Smooth muscle cell (in vitro differentiated cells): ENCODE results near the gene PYGO2. TPM values are rescaled to one million over a fixed set of nuclear protein-coding genes. Genes with fewer than 3 reads are reported as not detected.

ENCODE experiments used
- DNase-seq: peaks from one replicate; lab custom pipeline; 2025; ENCODE audit not compliant: unreplicated experiment; lab: John Stamatoyannopoulos, UW
- H2AFZ ChIP-seq: fragments of 200-600 bp; sonication (generic); 2 replicates; pipeline ENCODE4 v1.6.0; 2016; ENCODE audit warnings: antibody characterized with exemption, low read depth, mild to moderate bottlenecking
- H3F3A ChIP-seq: fragments of 200-600 bp; sonication (generic); 2 replicates; pipeline ENCODE4 v1.6.0; 2017; ENCODE audit warnings: antibody characterized with exemption, low read depth
- H3K27ac ChIP-seq: fragments of 200-600 bp; sonication (generic); 2 replicates; pipeline ENCODE4 v1.5.1; 2016; ENCODE audit warnings: low read depth, mild to moderate bottlenecking
- H3K27me3 ChIP-seq: fragments of 200-600 bp; sonication (generic); 2 replicates; pipeline ENCODE4 v1.6.1; 2016; ENCODE audit warnings: low read depth, mild to moderate bottlenecking
- H3K36me3 ChIP-seq: fragments of 200-600 bp; sonication (generic); 2 replicates; pipeline ENCODE4 v1.5.1; 2016; ENCODE audit warnings: low read depth
- H3K4me1 ChIP-seq: fragments of 200-600 bp; sonication (generic); 2 replicates; pipeline ENCODE4 v1.5.1; 2016; ENCODE audit warnings: low read depth
- H3K4me2 ChIP-seq: fragments of 200-600 bp; sonication (generic); 2 replicates; pipeline ENCODE4 v1.6.0; 2016; ENCODE audit warnings: mild to moderate bottlenecking
- H3K4me3 ChIP-seq: fragments of 200-600 bp; sonication (generic); 2 replicates; pipeline ENCODE4 v1.5.1; 2016; ENCODE audit warnings: mild to moderate bottlenecking
- H3K79me2 ChIP-seq: fragments of 200-600 bp; sonication (generic); 2 replicates; pipeline ENCODE4 v1.6.0; 2016; ENCODE audit warnings: low read depth, mild to moderate bottlenecking
- H3K9ac ChIP-seq: fragments of 200-600 bp; sonication (generic); 2 replicates; pipeline ENCODE4 v1.6.0; 2016; ENCODE audit warnings: low read depth
- H3K9me3 ChIP-seq: fragments of 200-600 bp; sonication (generic); replicated peaks from 2 replicates; pipeline ENCODE4 v1.5.1; 2016; ENCODE audit warnings: low read depth
- H4K20me1 ChIP-seq: fragments of 200-600 bp; sonication (generic); 2 replicates; pipeline ENCODE4 v1.6.0; 2016; ENCODE audit warnings: low read depth
- WGBS: methylation state at CpG from one replicate; pipeline ENCODE4 v1.1.7; 2016; ENCODE audit warnings: low lambda C conversion rate; 5-methylcytosine and 5-hydroxymethylcytosine counted together
- polyA plus RNA-seq: library from polyadenylated mRNA; unstranded; fragments of >200 nt; fragmentation: Nextera tagmentation; extraction: Ambion mirVana; gene quantifications from 2 replicates; pipeline ENCODE4 v1.2.1, GENCODE V29; 2016
- total RNA-seq: library from RNA; depleted of rRNA; stranded (reverse); fragments of >200 nt; gene quantifications from 2 replicates; pipeline ENCODE4 v1.2.3, GENCODE V29; 2014
- TF ChIP-seq, protein P1 (sequence below): fragments of 200-600 bp; sonication (generic); IDR thresholded peaks from 2 replicates; pipeline ENCODE4 v1.5.1; 2017; ENCODE audit warnings: borderline replicate concordance, mild to moderate bottlenecking, antibody characterized with exemption; ENCODE audit not compliant: insufficient read depth, poor library complexity, severe bottlenecking

Gene PYGO2
- total and polyA plus RNA-seq, 2 experiments from 2014 or later = 18.4 to 27.9 TPM

DNA sequence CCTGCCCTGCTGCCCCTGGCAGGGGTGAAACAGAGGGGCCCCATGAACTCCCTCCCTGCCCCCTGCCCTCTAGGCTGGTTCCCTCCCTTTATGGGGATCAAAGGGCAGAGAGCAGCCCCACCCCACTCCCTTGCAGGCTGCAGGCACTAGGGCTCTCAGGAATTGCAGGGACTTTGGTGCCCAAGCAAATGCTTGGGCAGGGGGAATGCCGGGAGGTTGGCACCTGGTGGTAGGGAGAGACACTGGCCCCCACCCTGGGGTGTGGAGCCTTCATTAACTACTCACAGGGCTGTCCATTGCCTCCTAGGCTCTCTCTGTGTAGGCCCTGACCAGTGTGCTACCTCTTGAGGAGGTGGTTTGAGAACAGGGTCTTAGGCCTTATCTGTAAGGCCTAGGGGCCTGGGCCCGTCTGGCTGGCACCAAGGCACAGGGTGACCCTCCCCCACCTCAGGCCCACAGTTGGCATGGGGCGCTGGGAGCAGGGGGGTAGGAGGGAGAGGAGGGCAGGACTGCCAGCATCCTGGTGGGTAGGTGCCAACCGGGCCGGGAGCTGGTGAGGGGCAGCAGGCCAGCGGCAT lies 45.8 kb upstream of the PYGO2 start:
- no peak overlapping the region for H3K4me3 ChIP-seq
- no peak overlapping the region for H3K27ac ChIP-seq
- H3K79me2 ChIP-seq = peaks cover 49% of the 10 kb centered on the region
- H3F3A ChIP-seq = no peaks in the 10 kb centered on the region
- H3K4me2 ChIP-seq = no peak overlapping the region
- TF ChIP-seq, protein P1, sequence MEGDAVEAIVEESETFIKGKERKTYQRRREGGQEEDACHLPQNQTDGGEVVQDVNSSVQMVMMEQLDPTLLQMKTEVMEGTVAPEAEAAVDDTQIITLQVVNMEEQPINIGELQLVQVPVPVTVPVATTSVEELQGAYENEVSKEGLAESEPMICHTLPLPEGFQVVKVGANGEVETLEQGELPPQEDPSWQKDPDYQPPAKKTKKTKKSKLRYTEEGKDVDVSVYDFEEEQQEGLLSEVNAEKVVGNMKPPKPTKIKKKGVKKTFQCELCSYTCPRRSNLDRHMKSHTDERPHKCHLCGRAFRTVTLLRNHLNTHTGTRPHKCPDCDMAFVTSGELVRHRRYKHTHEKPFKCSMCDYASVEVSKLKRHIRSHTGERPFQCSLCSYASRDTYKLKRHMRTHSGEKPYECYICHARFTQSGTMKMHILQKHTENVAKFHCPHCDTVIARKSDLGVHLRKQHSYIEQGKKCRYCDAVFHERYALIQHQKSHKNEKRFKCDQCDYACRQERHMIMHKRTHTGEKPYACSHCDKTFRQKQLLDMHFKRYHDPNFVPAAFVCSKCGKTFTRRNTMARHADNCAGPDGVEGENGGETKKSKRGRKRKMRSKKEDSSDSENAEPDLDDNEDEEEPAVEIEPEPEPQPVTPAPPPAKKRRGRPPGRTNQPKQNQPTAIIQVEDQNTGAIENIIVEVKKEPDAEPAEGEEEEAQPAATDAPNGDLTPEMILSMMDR = no peak
- H3K36me3 ChIP-seq = no peaks in the 10 kb centered on the region
- no peak overlapping the region for H2AFZ ChIP-seq
- H3K9ac ChIP-seq = no peak overlapping the region
- no peaks in the 10 kb centered on the region for H3K27me3 ChIP-seq
- H3K4me1 ChIP-seq = peaks cover 37% of the 10 kb centered on the region
- H3K9me3 ChIP-seq = no peaks in the 10 kb centered on the region
- no peak for DNase-seq
- WGBS = 96% methylated on average over 4 of the region's 6 CpGs
- H4K20me1 ChIP-seq = peaks cover 61% of the 10 kb centered on the region

DNA sequence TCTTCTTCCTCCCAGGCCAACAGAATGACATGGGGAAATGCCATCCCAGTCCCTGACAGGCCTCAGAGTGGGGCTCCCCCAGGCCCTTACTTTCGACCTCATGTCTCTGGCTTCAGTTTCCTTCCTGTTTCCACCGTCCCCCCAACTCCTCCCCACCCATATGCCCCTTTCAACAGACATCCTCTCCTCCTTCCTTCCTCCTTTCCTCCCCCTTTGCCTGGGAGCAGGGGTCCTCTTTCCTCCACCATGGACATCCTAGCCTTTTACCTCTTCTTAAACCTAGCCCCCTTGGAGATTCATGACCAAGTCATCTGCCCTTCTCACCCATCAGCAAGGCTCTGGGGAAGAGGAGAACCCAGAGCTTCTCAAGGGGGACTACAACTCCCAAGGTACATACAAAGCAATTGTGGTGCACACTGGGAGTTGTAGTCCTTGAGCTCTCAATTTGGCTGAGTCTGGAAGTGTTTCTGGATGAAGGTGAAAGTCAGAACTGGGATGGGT lies 45.1 kb upstream of the PYGO2 start:
- no peaks in the 10 kb centered on the region for H3K27me3 ChIP-seq
- H3K79me2 ChIP-seq = peaks cover 49% of the 10 kb centered on the region
- WGBS = 71% methylated on average over 2 of the region's 2 CpGs
- TF ChIP-seq, protein P1 = no peak
- no peaks in the 10 kb centered on the region for H3K36me3 ChIP-seq
- no peak overlapping the region for H3K27ac ChIP-seq
- H4K20me1 ChIP-seq = peaks cover 55% of the 10 kb centered on the region
- no peaks in the 10 kb centered on the region for H3K9me3 ChIP-seq
- peaks cover 32% of the 10 kb centered on the region for H3K4me1 ChIP-seq
- H3K4me2 ChIP-seq = no peak overlapping the region
- no peak overlapping the region for H3K4me3 ChIP-seq
- H3F3A ChIP-seq = no peaks in the 10 kb centered on the region
- H3K9ac ChIP-seq = no peak overlapping the region
- no peak overlapping the region for H2AFZ ChIP-seq
- no peak for DNase-seq

DNA sequence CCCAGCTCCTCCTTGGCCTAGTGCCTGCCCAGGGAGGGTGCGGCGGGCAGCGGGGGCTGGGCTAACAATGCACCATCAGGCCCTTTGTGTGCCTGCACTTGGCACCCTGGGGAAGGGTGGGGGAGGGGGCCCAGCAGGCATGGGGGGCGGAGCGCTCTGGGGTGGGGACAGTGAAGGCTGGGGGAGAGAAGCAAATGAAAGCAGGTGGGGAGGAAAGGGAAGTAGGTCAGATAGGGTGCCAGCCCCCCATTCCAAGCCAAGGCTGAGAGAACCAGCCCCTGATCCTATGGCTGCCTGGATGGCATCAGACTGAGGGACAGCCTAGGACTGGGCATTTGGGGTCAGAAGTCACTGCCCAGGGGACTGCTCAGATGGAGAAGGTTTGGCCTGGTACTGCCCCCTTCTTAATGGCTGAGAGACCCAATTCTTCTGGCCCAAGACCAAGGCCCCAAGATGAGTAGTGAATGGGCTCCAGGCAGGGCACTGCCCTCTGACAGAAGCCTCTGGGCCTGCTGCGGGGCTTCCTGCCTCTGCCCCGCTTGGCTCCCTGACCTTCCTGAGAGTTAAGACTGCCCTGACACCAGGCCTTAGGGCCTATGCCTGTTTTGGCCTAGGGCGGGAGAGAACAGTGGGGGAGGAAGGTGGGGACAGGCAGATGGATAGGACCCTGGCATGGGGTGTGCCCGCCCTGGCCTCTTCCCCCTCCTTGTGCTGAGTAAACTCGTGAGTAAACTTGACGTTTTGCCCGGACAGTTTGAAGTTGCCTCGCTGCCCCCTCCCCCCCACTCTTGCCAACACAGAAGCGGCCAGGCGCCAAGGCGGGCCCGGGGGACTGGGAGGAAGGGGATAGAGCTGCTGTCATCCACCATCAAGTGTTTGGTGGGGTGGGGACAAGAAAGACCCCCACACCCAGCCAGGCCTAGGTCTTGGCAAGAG lies 43.8 kb upstream of the PYGO2 start:
- TF ChIP-seq, protein P1 = no peak
- Histone ChIP-seq H3K36me3 (no peaks in the 10 kb centered on the region), H3F3A (peaks cover 6% of the 10 kb centered on the region), H3K9ac (no peak overlapping the region), H2AFZ (no peak overlapping the region), H3K4me1 (peaks cover 20% of the 10 kb centered on the region), H3K27me3 (no peaks in the 10 kb centered on the region), H3K4me2 (no peak overlapping the region), H3K79me2 (peaks cover 49% of the 10 kb centered on the region), H3K9me3 (no peaks in the 10 kb centered on the region), H3K4me3 (no peak overlapping the region), H3K27ac (no peak overlapping the region), H4K20me1 (peaks cover 44% of the 10 kb centered on the region)
- DNase-seq = no peak
- WGBS = 94% methylated on average over 12 of the region's 17 CpGs
